GM21447 (cell line): ENCODE results near the gene TTC38.
A peak's percentile ranks its signal among the peaks of the same experiment; 100 is the strongest.
"Not testable (repeated sequence)": the region's sequence is repeated elsewhere in the genome, so short reads cannot be mapped to it uniquely, and the experiment has no call there.

ENCODE experiments used
- ATAC-seq: cut with Tn5 transposase; IDR thresholded peaks from one replicate; pipeline ENCODE4 v1.9.1; 2021; ENCODE audit not compliant: unreplicated experiment

Gene TTC38

GRCh38 chr22:46293577-46294260 is 25.9 kb downstream of the TTC38 start:
- no peak for ATAC-seq

- no peak for ATAC-seq
These were observed 27.0 kb downstream of the TTC38 start for GRCh38 chr22:46294784-46295183.

GRCh38 chr22:46295277-46295971 is 27.6 kb downstream of the TTC38 start:
- no peak for ATAC-seq

- peak; percentile 83 for ATAC-seq
These were observed 28.7 kb downstream of the TTC38 start, which contains the start of gene GTSE1 for GRCh38 chr22:46296257-46297150. GTSE1 (plus strand) TSS chr22:46296870; CDS start chr22:46297401, 531 bp downstream.

GRCh38 chr22:46297151-46297812 is 29.5 kb downstream of the TTC38 start:
- ATAC-seq, result peak; percentile 19

- no peak for ATAC-seq
These were observed 31.3 kb downstream of the TTC38 start for GRCh38 chr22:46299101-46299500.

GRCh38 chr22:46300491-46300890 is 32.7 kb downstream of the TTC38 start:
- ATAC-seq, result no peak

- no peak for ATAC-seq
These were observed 35.6 kb downstream of the TTC38 start for GRCh38 chr22:46303347-46303965.

- ATAC-seq, result no peak
These were observed 40.6 kb downstream of the TTC38 start for GRCh38 chr22:46308283-46308988.

- no peak for ATAC-seq
These were observed 41.8 kb downstream of the TTC38 start for GRCh38 chr22:46309526-46310085.

GRCh38 chr22:46312056-46312455 is 44.2 kb downstream of the TTC38 start:
- ATAC-seq, result no peak

- not testable (repeated sequence) for ATAC-seq
These were observed 45.0 kb downstream of the TTC38 start for GRCh38 chr22:46312848-46313247.

GRCh38 chr22:46315976-46316375 is 48.2 kb downstream of the TTC38 start:
- no peak for ATAC-seq

- no peak for ATAC-seq
These were observed 49.8 kb downstream of the TTC38 start for GRCh38 chr22:46317646-46318045.

- ATAC-seq, result no peak
These were observed 50.8 kb downstream of the TTC38 start for GRCh38 chr22:46318576-46318975.

- ATAC-seq, result no peak
These were observed 51.5 kb downstream of the TTC38 start for GRCh38 chr22:46319319-46319718.

GRCh38 chr22:46320166-46320710 is 52.4 kb downstream of the TTC38 start:
- ATAC-seq, result no peak

- no peak for ATAC-seq
These were observed 53.0 kb downstream of the TTC38 start for GRCh38 chr22:46320716-46321386.

GRCh38 chr22:46322711-46323110 is 54.9 kb downstream of the TTC38 start:
- ATAC-seq, result no peak
